Activated CD8-positive, alpha-beta memory T cell treated with anti-CD3 and anti-CD28 coated beads for 1 hour (primary cell): ENCODE data around the gene TIAM2.
"Not testable (repeated sequence)": the region's sequence is repeated elsewhere in the genome, so short reads cannot be mapped to it uniquely, and the experiment has no call there.

Experiments
- DNase-seq, 2 donors: peaks; one replicate each; pipeline ENCODE4 v3.0.0-alpha.2; 2020; ENCODE audit warnings: low read depth in 1 of 2; ENCODE audit errors: extremely low read depth in 1 of 2

The TIAM2 gene

DNA sequence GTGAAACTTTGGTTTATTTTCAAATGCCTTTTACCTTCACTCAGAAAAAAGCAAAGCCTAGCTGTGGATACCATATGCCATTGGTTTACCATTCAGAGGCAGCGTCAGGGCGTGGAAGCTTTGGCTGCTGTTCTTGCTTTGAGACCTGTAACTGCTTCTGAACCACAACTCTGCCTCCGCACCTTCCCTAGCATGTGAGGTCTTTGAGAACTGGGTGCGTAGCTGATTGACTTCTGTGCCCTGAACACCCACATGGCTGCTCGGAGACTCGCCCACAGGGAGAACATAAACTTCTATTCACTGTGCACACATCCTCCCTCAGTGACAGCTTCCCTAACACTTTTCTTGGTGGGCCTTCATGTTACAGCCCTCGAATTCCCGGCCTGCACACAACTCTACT is 257.5 kb downstream of the TIAM2 start:
- DNase-seq: no peak

DNA sequence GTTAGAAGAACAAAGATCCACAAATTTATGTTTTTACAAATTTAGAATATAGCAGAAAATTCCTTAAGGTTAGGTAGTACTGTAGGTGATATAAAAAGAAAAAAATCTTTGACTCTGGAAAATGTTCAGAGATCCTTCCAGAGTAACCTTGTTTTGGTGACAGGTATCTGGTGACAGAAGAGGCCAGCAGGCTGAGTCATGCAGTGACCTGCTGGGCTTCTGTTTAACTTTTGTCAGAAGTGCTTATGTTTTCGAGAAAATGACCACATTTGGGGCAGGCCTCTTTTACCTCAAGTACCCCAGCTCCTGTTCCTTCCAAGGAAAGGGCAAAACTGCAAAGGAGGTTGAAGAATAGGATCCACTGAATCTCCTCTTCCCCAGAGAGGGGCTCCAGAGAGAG is 258.2 kb downstream of the TIAM2 start:
- no peak for DNase-seq

DNA sequence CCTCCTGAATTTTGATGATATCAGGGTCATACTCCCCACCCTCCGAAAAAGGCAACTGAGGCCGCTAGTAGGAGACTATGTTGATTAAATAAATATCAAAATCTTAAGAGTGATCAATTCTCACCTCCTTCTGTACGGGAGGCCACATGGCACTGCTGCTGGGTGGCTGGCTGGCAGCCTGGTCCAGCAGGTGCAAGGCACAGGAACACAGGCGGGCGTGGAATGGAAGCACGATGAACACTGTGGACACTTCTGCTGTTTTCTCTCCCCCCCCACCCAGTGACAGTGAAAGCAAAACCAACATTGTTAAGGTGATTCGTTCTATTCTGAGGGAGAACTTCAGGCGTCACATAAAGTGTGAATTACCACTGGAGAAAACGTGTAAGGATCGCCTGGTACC is 259.0 kb downstream of the TIAM2 start:
- no peak for DNase-seq

DNA sequence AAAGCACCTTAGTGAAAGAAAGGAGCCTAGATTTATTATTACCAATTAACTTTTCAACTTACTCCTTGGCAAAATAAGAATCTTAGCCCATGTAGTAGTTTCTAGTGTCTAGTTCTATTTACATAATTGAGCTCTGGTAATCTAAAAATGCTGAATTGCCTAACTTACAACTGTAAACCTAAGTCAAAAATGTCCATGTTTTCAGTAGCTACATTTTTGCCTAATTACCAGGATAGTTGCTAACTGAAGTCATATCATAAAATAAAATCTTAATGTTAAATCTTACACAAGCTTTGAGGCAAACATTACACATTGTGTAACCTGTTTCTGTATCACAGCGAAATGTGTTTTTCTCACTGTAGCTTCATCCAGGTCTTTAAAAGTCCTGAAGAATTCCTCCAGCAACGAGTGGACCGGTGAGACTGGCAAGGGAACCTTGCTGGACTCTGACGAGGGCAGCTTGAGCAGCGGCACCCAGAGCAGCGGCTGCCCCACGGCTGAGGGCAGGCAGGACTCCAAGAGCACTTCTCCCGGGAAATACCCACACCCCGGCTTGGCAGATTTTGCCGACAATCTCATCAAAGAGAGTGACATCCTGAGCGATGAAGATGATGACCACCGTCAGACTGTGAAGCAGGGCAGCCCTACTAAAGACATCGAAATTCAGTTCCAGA is 261.1 kb downstream of the TIAM2 start:
- no peak for DNase-seq

- DNase-seq: no peak
These were observed 262.7 kb downstream of the TIAM2 start for GRCh38 chr6:155257796-155258195.

- DNase-seq: no peak
These were observed 264.1 kb downstream of the TIAM2 start for GRCh38 chr6:155259204-155259603.

GRCh38 chr6:155259897-155260296 is 264.8 kb downstream of the TIAM2 start:
- DNase-seq: no peak

GRCh38 chr6:155260686-155261085 is 265.6 kb downstream of the TIAM2 start:
- DNase-seq: no peak

GRCh38 chr6:155261111-155261900 is 266.2 kb downstream of the TIAM2 start:
- no peak for DNase-seq

DNA sequence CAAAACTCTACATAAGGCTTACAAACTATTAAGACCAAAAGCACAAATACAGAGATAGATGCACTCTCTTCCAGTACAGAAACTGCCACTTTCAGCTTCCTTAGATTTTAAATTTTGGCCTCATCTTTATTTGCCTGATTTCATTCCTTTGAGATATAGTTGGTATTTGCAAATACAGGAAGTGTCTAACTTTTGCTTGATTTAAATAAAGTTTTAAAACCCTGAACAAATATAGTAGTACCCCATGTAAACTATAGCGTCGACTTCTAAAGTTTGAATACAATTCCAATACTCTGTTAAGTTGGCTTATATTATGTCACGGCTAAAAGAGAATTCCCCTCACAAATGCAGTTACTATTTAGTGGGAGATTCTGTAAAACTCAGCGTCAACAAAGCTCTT is 267.5 kb downstream of the TIAM2 start:
- no peak for DNase-seq

GRCh38 chr6:155263373-155264063 is 268.4 kb downstream of the TIAM2 start, which contains the start of gene CLDN20:
Gene CLDN20 (plus strand): TSS chr6:155264013. CDS start chr6:155275720, 11,707 bp downstream.
- no peak for DNase-seq

GRCh38 chr6:155264693-155265320 is 269.7 kb downstream of the TIAM2 start:
- no peak for DNase-seq

DNA sequence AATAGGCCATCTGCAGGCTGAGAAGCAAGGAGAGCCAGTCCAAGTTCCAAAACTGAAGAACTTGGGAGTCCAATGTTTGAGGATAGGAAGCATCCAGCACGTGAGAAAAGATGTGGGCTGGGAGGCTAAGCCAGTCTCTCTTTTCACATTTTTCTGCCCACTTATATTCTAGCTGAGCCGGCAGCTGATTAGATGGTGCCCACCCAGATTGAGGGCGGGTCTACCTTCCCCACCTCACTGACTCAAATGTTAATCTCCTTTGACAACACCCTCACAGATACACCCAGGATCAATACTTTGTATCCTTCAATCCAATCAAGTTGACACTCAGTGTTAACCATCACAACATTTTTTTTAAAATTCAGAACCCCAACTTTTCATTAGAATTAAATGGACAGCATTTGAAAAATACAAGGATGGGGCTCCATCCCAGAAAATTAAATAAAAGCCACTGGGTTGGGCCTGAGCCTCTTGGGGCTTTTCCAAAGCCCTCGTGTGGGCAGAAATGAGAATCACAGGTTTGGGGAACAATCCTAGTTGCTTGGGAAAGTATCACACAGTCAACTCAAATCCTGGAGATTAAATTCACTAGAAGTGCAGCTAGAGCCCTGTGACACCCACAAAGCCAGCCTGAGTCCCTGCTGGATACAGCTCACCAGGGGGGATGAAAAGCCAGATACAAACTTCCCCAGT is 270.9 kb downstream of the TIAM2 start:
- no peak for DNase-seq

DNA sequence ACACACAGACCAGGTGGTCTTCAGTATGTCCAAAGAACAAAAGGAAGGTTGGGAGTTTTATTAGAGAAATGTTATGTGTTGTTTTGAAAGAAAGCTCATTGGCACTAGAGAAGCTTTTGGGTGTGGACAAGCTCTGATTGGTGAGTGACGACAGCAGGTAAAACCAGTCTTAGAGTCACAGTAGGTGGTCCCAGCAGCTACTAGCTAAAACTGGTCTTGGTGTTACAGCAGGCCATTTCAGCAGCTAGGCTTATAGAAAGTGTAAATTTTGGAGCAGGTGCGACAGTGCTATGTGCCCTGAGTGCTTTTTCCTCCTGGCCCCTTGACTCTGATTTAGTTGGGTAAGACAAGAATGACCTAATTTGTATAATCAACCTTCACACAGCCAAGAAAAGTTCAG is 272.3 kb downstream of the TIAM2 start:
- DNase-seq: no peak

- not testable (repeated sequence) for DNase-seq
These were observed 273.2 kb downstream of the TIAM2 start for GRCh38 chr6:155268088-155268867.

DNA sequence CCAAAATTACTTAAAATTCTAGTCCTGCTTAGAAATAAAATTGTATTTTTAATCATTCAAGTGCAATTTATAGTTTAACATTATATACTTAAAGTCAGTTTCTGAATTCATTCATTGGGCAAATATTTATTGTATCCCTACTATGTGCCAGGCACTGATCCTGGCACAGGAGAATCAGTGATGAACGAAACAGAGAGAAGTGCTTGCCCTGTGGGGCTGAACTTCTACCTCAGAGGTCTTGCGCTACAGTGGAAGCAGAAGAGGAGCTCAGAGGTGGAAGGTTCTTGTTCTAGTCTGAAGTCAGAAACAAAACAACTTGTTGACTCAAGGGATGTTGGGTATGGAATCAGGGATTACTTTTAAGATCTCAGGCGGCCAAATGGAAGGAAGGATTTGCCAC is 274.6 kb downstream of the TIAM2 start:
- no peak for DNase-seq

DNA sequence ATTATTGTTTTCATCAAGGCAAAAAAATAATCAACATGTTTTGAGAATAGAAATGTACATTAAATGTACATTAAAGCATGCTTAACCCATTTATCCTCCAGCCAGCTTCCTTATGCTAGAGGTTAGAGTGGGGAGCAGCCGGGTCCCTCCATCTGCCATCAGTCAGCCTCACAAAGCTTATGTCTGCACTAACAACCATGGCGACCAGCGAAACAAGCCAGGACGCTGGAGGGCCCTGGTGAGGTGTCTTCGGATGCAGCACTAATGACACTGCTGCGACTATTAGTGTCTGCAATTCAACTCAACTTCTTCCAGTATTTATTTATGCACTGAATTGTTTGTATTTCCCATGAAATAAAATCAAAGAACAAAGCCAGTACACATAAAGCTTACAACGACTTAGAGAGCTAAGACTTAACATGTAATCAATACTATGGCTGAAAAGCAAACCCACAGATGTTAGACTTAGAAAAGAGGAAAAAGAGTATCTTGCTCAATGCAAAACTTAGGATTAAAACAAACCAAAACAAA is 275.5 kb downstream of the TIAM2 start:
- DNase-seq: no peak

- no peak for DNase-seq
These were observed 276.0 kb downstream of the TIAM2 start for GRCh38 chr6:155271145-155271544.

DNA sequence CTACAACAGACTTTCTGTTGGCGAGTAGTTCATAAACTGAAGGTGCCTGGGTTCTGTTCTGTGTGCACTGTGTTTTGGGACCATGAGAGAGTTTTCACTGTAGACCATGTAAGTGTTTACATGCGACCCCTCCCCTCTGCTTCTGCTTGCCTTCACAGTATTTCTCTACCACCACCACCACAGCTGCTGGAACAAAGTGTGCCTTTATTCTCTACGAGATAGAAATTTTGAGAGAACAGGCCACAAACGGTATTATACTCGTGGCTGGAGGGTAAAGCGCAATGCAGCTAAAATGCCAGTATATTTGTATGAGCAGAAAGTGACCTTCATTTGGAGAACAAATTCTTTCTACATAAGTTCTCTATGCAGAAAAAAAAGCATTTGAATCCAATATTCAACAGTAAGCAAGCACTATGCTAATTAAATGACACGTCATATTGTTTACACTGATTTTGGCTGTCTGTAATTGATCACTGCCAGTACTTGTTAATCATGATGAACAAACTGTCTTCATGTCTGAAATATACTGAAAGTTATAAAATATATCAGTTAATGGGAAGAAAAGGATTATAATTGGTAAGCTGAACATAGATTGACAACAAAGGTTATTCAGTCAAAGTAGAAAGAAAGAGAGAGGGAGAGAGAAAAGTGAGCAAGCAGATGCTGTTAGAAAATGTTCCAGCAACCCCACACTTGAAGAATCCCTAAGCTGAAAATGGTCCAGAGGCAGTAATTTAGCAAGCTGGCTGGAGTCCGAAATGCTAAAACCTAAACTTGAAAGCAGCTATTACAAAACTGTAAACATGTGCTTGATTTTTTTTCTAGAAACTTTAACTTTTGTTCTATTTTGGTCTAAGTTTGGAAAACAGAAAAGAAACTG is 277.5 kb downstream of the TIAM2 start:
- no peak for DNase-seq
